Measurements from ENCODE around the gene RAB40AL.
"Not testable (repeated sequence)": the region's sequence is repeated elsewhere in the genome, so short reads cannot be mapped to it uniquely, and the experiment has no call there.

DNA sequence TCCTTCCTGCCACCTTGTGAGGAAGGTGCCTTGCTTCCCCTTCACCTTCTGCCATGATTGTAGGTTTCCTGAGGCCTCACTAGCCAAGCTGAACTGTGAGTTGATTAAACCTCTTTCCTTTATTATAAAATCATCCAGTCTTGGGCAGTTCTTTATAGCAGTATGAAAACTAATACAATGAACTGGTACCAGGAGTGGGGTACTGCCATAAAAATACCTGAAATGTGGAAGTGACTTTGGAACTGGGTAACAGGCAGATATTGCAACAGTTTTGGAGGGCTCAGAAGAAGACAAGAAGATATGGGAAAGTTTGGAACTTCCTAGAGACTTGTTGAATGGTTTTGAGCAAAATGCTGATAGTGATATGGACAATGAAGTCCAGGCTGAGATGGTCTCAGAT, 34.5 kb downstream of the RAB40AL start:
- TF ChIP-seq, protein P1, sequence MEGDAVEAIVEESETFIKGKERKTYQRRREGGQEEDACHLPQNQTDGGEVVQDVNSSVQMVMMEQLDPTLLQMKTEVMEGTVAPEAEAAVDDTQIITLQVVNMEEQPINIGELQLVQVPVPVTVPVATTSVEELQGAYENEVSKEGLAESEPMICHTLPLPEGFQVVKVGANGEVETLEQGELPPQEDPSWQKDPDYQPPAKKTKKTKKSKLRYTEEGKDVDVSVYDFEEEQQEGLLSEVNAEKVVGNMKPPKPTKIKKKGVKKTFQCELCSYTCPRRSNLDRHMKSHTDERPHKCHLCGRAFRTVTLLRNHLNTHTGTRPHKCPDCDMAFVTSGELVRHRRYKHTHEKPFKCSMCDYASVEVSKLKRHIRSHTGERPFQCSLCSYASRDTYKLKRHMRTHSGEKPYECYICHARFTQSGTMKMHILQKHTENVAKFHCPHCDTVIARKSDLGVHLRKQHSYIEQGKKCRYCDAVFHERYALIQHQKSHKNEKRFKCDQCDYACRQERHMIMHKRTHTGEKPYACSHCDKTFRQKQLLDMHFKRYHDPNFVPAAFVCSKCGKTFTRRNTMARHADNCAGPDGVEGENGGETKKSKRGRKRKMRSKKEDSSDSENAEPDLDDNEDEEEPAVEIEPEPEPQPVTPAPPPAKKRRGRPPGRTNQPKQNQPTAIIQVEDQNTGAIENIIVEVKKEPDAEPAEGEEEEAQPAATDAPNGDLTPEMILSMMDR (IDR thresholded peaks at IDR 0.05), result not testable (repeated sequence)
- not testable (repeated sequence) for TF ChIP-seq EZH2 (IDR thresholded peaks at IDR 0.05; ENCODE audit: borderline replicate concordance, insufficient read depth, low read depth, low read length, poor library complexity, severe bottlenecking)

Measured in B cell (primary cell).